HepG2 (cell line): ENCODE measurements around the gene ZBTB46. TPM values are rescaled to one million over a fixed set of nuclear protein-coding genes. Genes with fewer than 3 reads are reported as not detected.

Experiments
- EED ChIP-seq: sonication (generic); formaldehyde crosslinking; IDR thresholded peaks from 2 replicates; pipeline ENCODE4 v1.5.0; 2020; ENCODE audit warnings: mild to moderate bottlenecking, missing genetic modification reagents
- GTF3A ChIP-seq: sonication (generic); formaldehyde crosslinking; conservative IDR thresholded peaks from 2 replicates; pipeline ENCODE4 v1.4.0; 2020; ENCODE audit warnings: mild to moderate bottlenecking, missing genetic modification reagents
- HMG20A ChIP-seq: IDR thresholded peaks from 2 replicates; pipeline ENCODE4 v1.6.1; 2016; ENCODE audit warnings: borderline replicate concordance
- HNRNPH1 ChIP-seq: fragments of 200-400 bp; formaldehyde crosslinking; optimal IDR thresholded peaks from 2 replicates; pipeline ENCODE3; 2017; ENCODE audit warnings: mild to moderate bottlenecking, low read depth, low read length
- KMT2B ChIP-seq: IDR thresholded peaks from 2 replicates; pipeline ENCODE4 v1.6.1; 2016; ENCODE audit warnings: missing genetic modification reagents, missing compliant biosample characterization
- MATR3 ChIP-seq: sonication (generic); formaldehyde crosslinking; IDR thresholded peaks from 2 replicates; pipeline ENCODE4 v1.4.0; 2020; ENCODE audit warnings: missing genetic modification reagents
- NFKB2 ChIP-seq: sonication (generic); formaldehyde crosslinking; IDR thresholded peaks from 2 replicates; pipeline ENCODE4 v1.4.0; 2020; ENCODE audit warnings: missing genetic modification reagents, borderline replicate concordance
- NFRKB ChIP-seq: fragments of 450-650 bp; IDR thresholded peaks from 2 replicates; pipeline ENCODE4 v1.6.1; 2017
- NONO ChIP-seq, 2 experiments: fragments of 450-650 bp in 1 of 2; sonication (generic) in 1 of 2; formaldehyde crosslinking in 1 of 2; IDR thresholded peaks in 1 of 2; conservative IDR thresholded peaks in 1 of 2; 2 replicates each; pipeline versions ENCODE4 v1.6.1 to v1.8.0; 2017 to 2022; ENCODE audit warnings: mild to moderate bottlenecking in 1 of 2, missing genetic modification reagents in 1 of 2, moderate library complexity in 1 of 2
- PRMT3 ChIP-seq: sonication (generic); formaldehyde crosslinking; IDR thresholded peaks from 2 replicates; pipeline ENCODE4 v1.8.1; 2022; ENCODE audit warnings: low read depth, mild to moderate bottlenecking, moderate library complexity, missing genetic modification reagents, borderline replicate concordance
- RBFOX2 ChIP-seq: fragments of 200-400 bp; formaldehyde crosslinking; IDR thresholded peaks from 2 replicates; pipeline ENCODE4 v1.6.1; 2017; ENCODE audit warnings: low read depth, mild to moderate bottlenecking, low read length
- RXRA ChIP-seq: sonication (generic); formaldehyde crosslinking; IDR thresholded peaks from 2 replicates; pipeline ENCODE4 v1.5.1; 2020; ENCODE audit warnings: missing genetic modification reagents
- STAT5B ChIP-seq: sonication (generic); formaldehyde crosslinking; IDR thresholded peaks from 2 replicates; pipeline ENCODE4 v1.4.0; 2020; ENCODE audit warnings: missing genetic modification reagents
- SYNCRIP ChIP-seq: fragments of 200-400 bp; formaldehyde crosslinking; IDR thresholded peaks from 2 replicates; pipeline ENCODE4 v1.6.1; 2018; ENCODE audit warnings: mild to moderate bottlenecking, low read depth, low read length; ENCODE audit not compliant: insufficient read depth
- TAF15 ChIP-seq: fragments of 200-400 bp; formaldehyde crosslinking; IDR thresholded peaks from one replicate; pipeline ENCODE4 v1.6.1; 2018; ENCODE audit warnings: mild to moderate bottlenecking, low read depth, low read length; ENCODE audit not compliant: poor library complexity, severe bottlenecking
- TCF7 ChIP-seq: sonication (generic); IDR thresholded peaks from 2 replicates; pipeline ENCODE4 v1.6.1; 2016; ENCODE audit warnings: antibody characterized with exemption, low read depth
- ZBTB3 ChIP-seq: sonication (generic); formaldehyde crosslinking; IDR thresholded peaks from 2 replicates; pipeline ENCODE4 v1.4.0; 2020; ENCODE audit warnings: low read depth, mild to moderate bottlenecking, moderate library complexity, missing genetic modification reagents, borderline replicate concordance
- ZNF205 ChIP-seq: IDR thresholded peaks from 2 replicates; pipeline ENCODE4 v1.6.1; 2018; ENCODE audit warnings: missing biosample characterization, missing genetic modification reagents
- ZNF326 ChIP-seq: sonication (generic); formaldehyde crosslinking; IDR thresholded peaks from 2 replicates; pipeline ENCODE4 v1.4.0; 2020; ENCODE audit warnings: missing genetic modification reagents, borderline replicate concordance
- ZNF34 ChIP-seq: sonication (generic); formaldehyde crosslinking; IDR thresholded peaks from 2 replicates; pipeline ENCODE4 v1.4.0; 2020; ENCODE audit warnings: mild to moderate bottlenecking, missing genetic modification reagents, borderline replicate concordance
- ZNF569 ChIP-seq: sonication (generic); formaldehyde crosslinking; IDR thresholded peaks from 2 replicates; pipeline ENCODE4 v1.5.0; 2020; ENCODE audit warnings: mild to moderate bottlenecking, missing genetic modification reagents, moderate library complexity, borderline replicate concordance
- ZNF672 ChIP-seq: sonication (generic); formaldehyde crosslinking; IDR thresholded peaks from 2 replicates; pipeline ENCODE4 v1.8.1; 2022; ENCODE audit warnings: missing genetic modification reagents
- ZNF7 ChIP-seq: IDR thresholded peaks from 2 replicates; pipeline ENCODE4 v1.6.1; 2016; ENCODE audit warnings: missing biosample characterization, missing genetic modification reagents
- ZNF720 ChIP-seq: sonication (generic); formaldehyde crosslinking; IDR thresholded peaks from 2 replicates; pipeline ENCODE4 v1.4.0; 2020; ENCODE audit warnings: missing genetic modification reagents
- ZNF772 ChIP-seq: sonication (generic); formaldehyde crosslinking; IDR thresholded peaks from 2 replicates; pipeline ENCODE4 v1.5.0; 2020; ENCODE audit warnings: mild to moderate bottlenecking, missing genetic modification reagents
- polyA plus RNA-seq, 8 experiments: library from polyadenylated mRNA; depleted of rRNA in 3 of 8; stranded (reverse) in 7 of 8; unstranded in 1 of 8; fragments of >200 nt; fragmentation: Illumina TruSeq in 4 of 8; extraction: Trizol in 4 of 8; gene quantifications; 2 replicates each; pipeline versions ENCODE4 v1.2.1 to v1.2.3, GENCODE V29; 2011 to 2016; ENCODE audit warnings: low read depth in 4 of 8, missing spikeins in 1 of 8, mixed read lengths in 1 of 8; ENCODE audit not compliant: insufficient read depth in 1 of 8
- total RNA-seq, 5 experiments: library from RNA; depleted of rRNA; stranded (reverse); fragments of >200 nt; fragmentation: Illumina TruSeq; extraction: Trizol; gene quantifications; 2 replicates each; pipeline ENCODE4 v1.2.3, GENCODE V29; 2016; ENCODE audit warnings: low read depth in 1 of 5
- TF ChIP-seq, protein P1 (sequence below): sonication (generic); formaldehyde crosslinking; IDR thresholded peaks from 2 replicates; pipeline ENCODE4 v1.5.0; 2020; ENCODE audit warnings: missing genetic modification reagents, mild to moderate bottlenecking, borderline replicate concordance
- TF ChIP-seq, protein P2 (sequence below): sonication (generic); formaldehyde crosslinking; IDR thresholded peaks from 2 replicates; pipeline ENCODE4 v1.8.0; 2023; ENCODE audit warnings: mild to moderate bottlenecking, missing genetic modification reagents
- TF ChIP-seq, protein P3 (sequence below): sonication (generic); formaldehyde crosslinking; IDR thresholded peaks from 2 replicates; pipeline ENCODE4 v1.9.0; 2021; ENCODE audit warnings: missing genetic modification reagents, borderline replicate concordance

ZBTB46 gene
- total and polyA plus RNA-seq, 2 of the 13 experiments (the other 11 are each of a cell fraction or from before 2014, with no cell fraction given): 1.6 to 13.5 TPM

DNA sequence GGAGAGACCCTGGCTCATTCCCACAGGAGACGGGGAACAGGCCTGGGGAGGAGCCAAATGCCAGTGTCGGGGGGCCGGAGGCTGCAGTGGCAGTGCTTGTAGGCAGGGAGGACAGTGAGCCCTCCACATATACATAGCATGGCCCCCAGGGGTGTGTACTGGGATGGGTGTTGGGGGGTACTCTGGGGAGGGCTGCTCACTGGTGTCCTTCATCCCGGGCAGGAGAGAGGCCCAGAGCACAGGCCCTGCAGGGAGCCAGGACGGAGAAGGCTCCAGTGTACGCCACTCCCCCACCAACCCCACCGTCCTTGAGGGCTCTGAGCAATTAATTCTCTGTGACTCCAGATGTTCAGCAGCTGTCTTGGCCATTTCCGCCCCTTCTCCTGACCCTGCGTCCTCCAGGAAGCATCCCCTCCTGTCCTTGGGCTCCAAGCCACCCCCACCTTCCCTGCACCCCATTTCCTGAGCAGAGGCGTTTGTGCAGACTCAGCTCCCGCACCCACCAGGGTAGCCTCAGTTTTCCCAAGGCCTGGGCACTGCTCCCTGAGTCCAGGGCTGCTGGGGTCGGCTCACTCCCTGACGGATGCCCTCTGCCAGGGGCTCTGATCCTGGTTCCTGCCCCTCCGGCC, 26.8 kb upstream of the ZBTB46 start (continued):
- TF ChIP-seq NFKB2 (CRISPR knock-in tag) (no peak), PRMT3 (no peak), ZBTB3 (no peak), SYNCRIP (no peak), ZNF34 (CRISPR knock-in tag) (no peak), RBFOX2 (no peak), HNRNPH1 (no peak), RXRA (no peak), ZNF720 (CRISPR knock-in tag) (no peak), HMG20A (CRISPR knock-in tag) (no peak), NONO (IDR thresholded peaks at IDR 0.05) (no peak), NONO (CRISPR knock-in tag; conservative IDR thresholded peaks at IDR 0.05) (no peak; the same call in 1 of the 2 replicates), NFRKB (no peak), ZNF569 (CRISPR knock-in tag) (no peak), ZNF7 (no peak), ZNF672 (CRISPR knock-in tag) (no peak), GTF3A (CRISPR knock-in tag) (no peak; the same call in 1 of the 2 replicates), ZNF205 (CRISPR knock-in tag) (no peak), MATR3 (CRISPR knock-in tag) (no peak), ZNF326 (no peak), STAT5B (CRISPR knock-in tag) (no peak), EED (CRISPR knock-in tag) (0 out of 2 replicates have a peak, but pooled peaks have one; percentile 1), ZNF772 (CRISPR knock-in tag) (peak; percentile 13; the same call in 1 of the 2 replicates), TCF7 (no peak), TAF15 (no peak), KMT2B (no peak)
- TF ChIP-seq, protein P1, sequence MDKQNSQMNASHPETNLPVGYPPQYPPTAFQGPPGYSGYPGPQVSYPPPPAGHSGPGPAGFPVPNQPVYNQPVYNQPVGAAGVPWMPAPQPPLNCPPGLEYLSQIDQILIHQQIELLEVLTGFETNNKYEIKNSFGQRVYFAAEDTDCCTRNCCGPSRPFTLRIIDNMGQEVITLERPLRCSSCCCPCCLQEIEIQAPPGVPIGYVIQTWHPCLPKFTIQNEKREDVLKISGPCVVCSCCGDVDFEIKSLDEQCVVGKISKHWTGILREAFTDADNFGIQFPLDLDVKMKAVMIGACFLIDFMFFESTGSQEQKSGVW (CRISPR knock-in tag): no peak
- TF ChIP-seq, protein P2, sequence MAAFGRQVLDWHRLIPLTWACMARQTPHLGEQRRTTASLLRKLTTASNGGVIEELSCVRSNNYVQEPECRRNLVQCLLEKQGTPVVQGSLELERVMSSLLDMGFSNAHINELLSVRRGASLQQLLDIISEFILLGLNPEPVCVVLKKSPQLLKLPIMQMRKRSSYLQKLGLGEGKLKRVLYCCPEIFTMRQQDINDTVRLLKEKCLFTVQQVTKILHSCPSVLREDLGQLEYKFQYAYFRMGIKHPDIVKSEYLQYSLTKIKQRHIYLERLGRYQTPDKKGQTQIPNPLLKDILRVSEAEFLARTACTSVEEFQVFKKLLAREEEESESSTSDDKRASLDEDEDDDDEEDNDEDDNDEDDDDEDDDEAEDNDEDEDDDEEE (CRISPR knock-in tag): peak; percentile 77; the same call in 1 of the 2 replicates
- TF ChIP-seq, protein P3, sequence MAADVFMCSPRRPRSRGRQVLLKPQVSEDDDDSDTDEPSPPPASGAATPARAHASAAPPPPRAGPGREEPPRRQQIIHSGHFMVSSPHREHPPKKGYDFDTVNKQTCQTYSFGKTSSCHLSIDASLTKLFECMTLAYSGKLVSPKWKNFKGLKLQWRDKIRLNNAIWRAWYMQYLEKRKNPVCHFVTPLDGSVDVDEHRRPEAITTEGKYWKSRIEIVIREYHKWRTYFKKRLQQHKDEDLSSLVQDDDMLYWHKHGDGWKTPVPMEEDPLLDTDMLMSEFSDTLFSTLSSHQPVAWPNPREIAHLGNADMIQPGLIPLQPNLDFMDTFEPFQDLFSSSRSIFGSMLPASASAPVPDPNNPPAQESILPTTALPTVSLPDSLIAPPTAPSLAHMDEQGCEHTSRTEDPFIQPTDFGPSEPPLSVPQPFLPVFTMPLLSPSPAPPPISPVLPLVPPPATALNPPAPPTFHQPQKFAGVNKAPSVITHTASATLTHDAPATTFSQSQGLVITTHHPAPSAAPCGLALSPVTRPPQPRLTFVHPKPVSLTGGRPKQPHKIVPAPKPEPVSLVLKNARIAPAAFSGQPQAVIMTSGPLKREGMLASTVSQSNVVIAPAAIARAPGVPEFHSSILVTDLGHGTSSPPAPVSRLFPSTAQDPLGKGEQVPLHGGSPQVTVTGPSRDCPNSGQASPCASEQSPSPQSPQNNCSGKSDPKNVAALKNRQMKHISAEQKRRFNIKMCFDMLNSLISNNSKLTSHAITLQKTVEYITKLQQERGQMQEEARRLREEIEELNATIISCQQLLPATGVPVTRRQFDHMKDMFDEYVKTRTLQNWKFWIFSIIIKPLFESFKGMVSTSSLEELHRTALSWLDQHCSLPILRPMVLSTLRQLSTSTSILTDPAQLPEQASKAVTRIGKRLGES: no peak
